ENCODE measurements around the gene SAMD8. TPM values are rescaled to one million over a fixed set of nuclear protein-coding genes. Genes with fewer than 3 reads are reported as not detected.
A peak's percentile ranks its signal among the peaks of the same experiment; 100 is the strongest.

SAMD8 gene
- total and polyA plus RNA-seq, 2 donors (not counting 3 experiments of a cell fraction or from before 2014, with no cell fraction given) = 19.6 to 22.8 TPM

DNA sequence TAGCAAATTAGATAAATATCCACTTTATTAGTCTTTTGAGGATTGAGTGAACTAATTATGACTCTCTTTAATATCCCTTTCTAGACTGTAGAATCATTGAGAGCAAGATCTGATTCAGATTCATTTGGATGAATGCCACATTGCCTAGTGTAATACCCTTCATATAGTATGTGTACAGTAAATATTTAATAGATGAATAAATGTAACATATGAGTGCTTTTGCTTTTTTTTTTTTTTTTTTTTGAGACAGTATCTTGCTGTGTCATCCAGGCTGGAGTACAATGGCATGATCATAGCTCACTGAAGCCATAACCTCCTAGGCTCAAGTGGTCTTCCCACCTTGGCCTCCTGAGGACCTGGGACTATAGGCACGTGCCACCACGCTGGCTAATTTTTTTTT lies 14.8 kb downstream of the SAMD8 start:
- no peaks in the 10 kb centered on the region for H3K27me3 ChIP-seq (ENCODE audit: control insufficient read depth in 2 of 2, insufficient read depth in 2 of 2, low read length in 2 of 2)
- peaks cover 25% of the 10 kb centered on the region for H3K4me1 ChIP-seq (ENCODE audit: control insufficient read depth, extremely low read depth, insufficient read depth, low read length)
- CTCF ChIA-PET = interaction anchor here (0.6 to 2.5 kb wide), 3 partner anchors 95 to 115 kb away, joined by 3 to 14 read pairs (median 4); partner anchors contain the start of gene COMTD1
- no peaks in the 10 kb centered on the region for H3K36me3 ChIP-seq (ENCODE audit: control insufficient read depth in 2 of 2, extremely low read depth in 1 of 2, insufficient read depth in 2 of 2, low read length in 2 of 2)
- intact Hi-C loops (cut with micrococcal nuclease) = loop anchor here (5.0 kb wide), 1 partner anchor 101 kb away; no protein-coding TSS in a partner anchor
- POLR2A ChIA-PET = no interaction called here
- no peaks in the 10 kb centered on the region for H3K9me3 ChIP-seq (replicated peaks; ENCODE audit: control insufficient read depth, insufficient read depth, low read length)
- no peak overlapping the region for H2AFZ ChIP-seq (ENCODE audit: low read depth, low read length)
- H3K79me2 ChIP-seq (ENCODE audit: control insufficient read depth, insufficient read depth, low read length) = peaks cover 20% of the 10 kb centered on the region
- no peak overlapping the region for H3K9ac ChIP-seq (replicated peaks; ENCODE audit: extremely low read depth, insufficient read depth, low read length)
- TF ChIP-seq POLR2AphosphoS5 (IDR thresholded peaks at IDR 0.05; ENCODE audit: insufficient read depth, low read depth, low read length) = no peak
- no peak for TF ChIP-seq POLR2A (IDR thresholded peaks at IDR 0.05; ENCODE audit: low read depth, low read length)
- no peak for TF ChIP-seq EZH2 (IDR thresholded peaks at IDR 0.05; ENCODE audit: borderline replicate concordance, low read depth, low read length, severe bottlenecking)
- TF ChIP-seq, protein P1, sequence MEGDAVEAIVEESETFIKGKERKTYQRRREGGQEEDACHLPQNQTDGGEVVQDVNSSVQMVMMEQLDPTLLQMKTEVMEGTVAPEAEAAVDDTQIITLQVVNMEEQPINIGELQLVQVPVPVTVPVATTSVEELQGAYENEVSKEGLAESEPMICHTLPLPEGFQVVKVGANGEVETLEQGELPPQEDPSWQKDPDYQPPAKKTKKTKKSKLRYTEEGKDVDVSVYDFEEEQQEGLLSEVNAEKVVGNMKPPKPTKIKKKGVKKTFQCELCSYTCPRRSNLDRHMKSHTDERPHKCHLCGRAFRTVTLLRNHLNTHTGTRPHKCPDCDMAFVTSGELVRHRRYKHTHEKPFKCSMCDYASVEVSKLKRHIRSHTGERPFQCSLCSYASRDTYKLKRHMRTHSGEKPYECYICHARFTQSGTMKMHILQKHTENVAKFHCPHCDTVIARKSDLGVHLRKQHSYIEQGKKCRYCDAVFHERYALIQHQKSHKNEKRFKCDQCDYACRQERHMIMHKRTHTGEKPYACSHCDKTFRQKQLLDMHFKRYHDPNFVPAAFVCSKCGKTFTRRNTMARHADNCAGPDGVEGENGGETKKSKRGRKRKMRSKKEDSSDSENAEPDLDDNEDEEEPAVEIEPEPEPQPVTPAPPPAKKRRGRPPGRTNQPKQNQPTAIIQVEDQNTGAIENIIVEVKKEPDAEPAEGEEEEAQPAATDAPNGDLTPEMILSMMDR (IDR thresholded peaks at IDR 0.05; ENCODE audit: extremely low read depth in 1 of 2, insufficient read depth in 1 of 2, low read depth in 1 of 2, low read length in 2 of 2) = no peak
- TF ChIP-seq, protein P2, sequence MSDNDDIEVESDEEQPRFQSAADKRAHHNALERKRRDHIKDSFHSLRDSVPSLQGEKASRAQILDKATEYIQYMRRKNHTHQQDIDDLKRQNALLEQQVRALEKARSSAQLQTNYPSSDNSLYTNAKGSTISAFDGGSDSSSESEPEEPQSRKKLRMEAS (IDR thresholded peaks at IDR 0.05; ENCODE audit: insufficient read depth, insufficient read length) = no peak
- TF ChIP-seq JUN (IDR thresholded peaks at IDR 0.05; ENCODE audit: borderline replicate concordance, insufficient read depth, insufficient read length, low read depth) = no peak
- TF ChIP-seq FOS (IDR thresholded peaks at IDR 0.05; ENCODE audit: borderline replicate concordance, insufficient read depth, low read length) = no peak
- no peak for TF ChIP-seq GATA2 (IDR thresholded peaks at IDR 0.05; ENCODE audit: insufficient read depth, insufficient read length, low read depth, low read length)
- TF ChIP-seq MYC (IDR thresholded peaks at IDR 0.05; ENCODE audit: low read depth, low read length) = no peak
- H3K4me2 ChIP-seq (ENCODE audit: insufficient read depth, low read length) = no peak overlapping the region
- no peak overlapping the region for H3K4me3 ChIP-seq (replicated peaks in 1 of 3; ENCODE audit: insufficient read depth in 1 of 3, low read depth in 1 of 3, low read length in 3 of 3)
- BruUV-seq (replicated peaks) = no TSS peak
- no peak for FAIRE-seq
- H4K20me1 ChIP-seq (replicated peaks; ENCODE audit: control insufficient read depth, extremely low read depth, insufficient read depth, low read length) = no peaks in the 10 kb centered on the region
- peak overlapping the region; percentile 72 for H3K27ac ChIP-seq (ENCODE audit: insufficient read depth, low read depth, low read length)
- DNase-seq (ENCODE audit: low read depth, low spot score) = no peak
- H3K9me1 ChIP-seq (replicated peaks; ENCODE audit: control insufficient read depth, extremely low read depth, insufficient read depth, low read length) = no peaks in the 10 kb centered on the region
- dilution Hi-C loops (cut with MboI; ENCODE audit: extremely low pct_ligation_motif_present, low sequenced_read_pairs) = no loop called here
